ENCODE measurements around the gene TCF12. TPM values are rescaled to one million over a fixed set of nuclear protein-coding genes. Genes with fewer than 3 reads are reported as not detected.

Gene TCF12
- total RNA-seq, 1 experiment from 2014 or later = 76.7 TPM

- Histone ChIP-seq H3K23me2 (ENCODE audit: insufficient read length, low read depth, low read length, poor library complexity, severe bottlenecking) (no peaks in the 10 kb centered on the region), H2AK5ac (ENCODE audit: insufficient read length, low read length) (no peak overlapping the region), H2BK15ac (ENCODE audit: low read depth, low read length) (no peak overlapping the region), H3K27me3 (ENCODE audit: insufficient read depth, low read length) (no peaks in the 10 kb centered on the region), H4K91ac (ENCODE audit: insufficient read length, low read depth, low read length) (no peak overlapping the region), H3K79me2 (ENCODE audit: insufficient read depth, low read length) (no peaks in the 10 kb centered on the region), H3K27ac (ENCODE audit: insufficient read length, low read depth, low read length) (no peak overlapping the region), H3K4ac (ENCODE audit: low read depth, low read length) (no peak overlapping the region), H3T11ph (ENCODE audit: low read length) (no peak overlapping the region), H3K4me2 (ENCODE audit: insufficient read depth, insufficient read length, low read length) (no peak overlapping the region), H3K9ac (ENCODE audit: extremely low read depth, insufficient read length, low read length) (no peak overlapping the region), H2BK5ac (ENCODE audit: insufficient read length, low read length) (no peak overlapping the region), H2BK12ac (ENCODE audit: insufficient read length, low read depth, low read length) (no peak overlapping the region), H4K8ac (replicated peaks; ENCODE audit: insufficient read length, low read depth, low read length) (no peak overlapping the region), H3K14ac (ENCODE audit: insufficient read depth, low read length) (no peak overlapping the region), H4K20me1 (ENCODE audit: control insufficient read depth, insufficient read depth, insufficient read length) (no peaks in the 10 kb centered on the region), H2AFZ (ENCODE audit: low read length) (no peak overlapping the region), H3K18ac (ENCODE audit: insufficient read length, low read depth, low read length) (no peak overlapping the region), H3K56ac (ENCODE audit: insufficient read length, low read depth, low read length) (no peak overlapping the region), H3K9me3 (ENCODE audit: control insufficient read depth, low read depth, low read length) (no peaks in the 10 kb centered on the region), H3K4me1 (ENCODE audit: insufficient read depth, low read length) (peaks cover 10% of the 10 kb centered on the region; the same call in 1 of the 2 replicates), H2BK120ac (ENCODE audit: low read depth, low read length, poor library complexity, severe bottlenecking) (no peak overlapping the region), H4K5ac (ENCODE audit: insufficient read length, low read depth, low read length) (no peak overlapping the region), H3K79me1 (ENCODE audit: insufficient read depth, low read depth, low read length, poor library complexity, severe bottlenecking) (no peaks in the 10 kb centered on the region), H3K23ac (ENCODE audit: insufficient read length, low read depth, low read length) (no peak overlapping the region), H2BK20ac (ENCODE audit: low read depth, low read length, poor library complexity, severe bottlenecking) (no peak overlapping the region)
- H3K27me3 Mint-ChIP-seq (ENCODE audit: low read depth) = no peaks in the 10 kb centered on the region; the same call in 1 of the 2 replicates
- no peak for DNase-seq
- no peaks in the 10 kb centered on the region for H3K9me3 Mint-ChIP-seq
- WGBS (ENCODE audit: extremely low coverage, insufficient read length, low lambda C conversion rate) = no CpG with 5 or more reads among the region's 14 CpGs
- no peak overlapping the region; a peak in 1 of 7 replicates for H3K27ac Mint-ChIP-seq
- no peak overlapping the region for H3K4me3 Mint-ChIP-seq
- no peaks in the 10 kb centered on the region for H3K36me3 Mint-ChIP-seq (ENCODE audit: insufficient read depth in 1 of 3, low read depth in 3 of 3)
- peaks cover 28 to 32% of the 10 kb centered on the region in 2 experiments for H3K4me1 Mint-ChIP-seq
- TF ChIP-seq CTCF (conservative IDR thresholded peaks at IDR 0.05) = no peak
These were observed 380.6 kb downstream of the TCF12 start for GRCh38 chr15:57298843-57299550.

Data from H9 (cell line).